Trophoblast cell (in vitro differentiated cells and primary cell): ENCODE measurements around the gene UBXN10.

Experiments
- DNase-seq, 2 donors: peaks; one replicate each; pipeline ENCODE4 v3.0.0-alpha.2; 2016
- H2AFZ ChIP-seq: 2 replicates; pipeline ENCODE4 v1.6.1; 2013; ENCODE audit warnings: low read length, moderate library complexity, mild to moderate bottlenecking; ENCODE audit not compliant: insufficient read depth, poor library complexity
- H2AK5ac ChIP-seq: 2 replicates; pipeline ENCODE4 v1.6.1; 2013; ENCODE audit warnings: mild to moderate bottlenecking, low read length
- H2BK120ac ChIP-seq: 2 replicates; pipeline ENCODE4 v1.6.1; 2013; ENCODE audit warnings: low read length, mild to moderate bottlenecking, moderate library complexity; ENCODE audit not compliant: insufficient read depth, poor library complexity
- H2BK12ac ChIP-seq: 2 replicates; pipeline ENCODE4 v1.6.1; 2013; ENCODE audit warnings: mild to moderate bottlenecking, low read length, moderate library complexity
- H2BK5ac ChIP-seq: 2 replicates; pipeline ENCODE4 v1.6.1; 2013; ENCODE audit warnings: low read length, low read depth, moderate library complexity, mild to moderate bottlenecking; ENCODE audit not compliant: poor library complexity
- H3K14ac ChIP-seq: 2 replicates; pipeline ENCODE4 v1.6.1; 2013; ENCODE audit warnings: mild to moderate bottlenecking, low read length
- H3K18ac ChIP-seq: 2 replicates; pipeline ENCODE4 v1.6.1; 2013; ENCODE audit warnings: mild to moderate bottlenecking, low read length
- H3K23ac ChIP-seq: 2 replicates; pipeline ENCODE4 v1.6.1; 2013; ENCODE audit warnings: low read length
- H3K27ac ChIP-seq: 2 replicates; pipeline ENCODE4 v1.5.1; 2013; ENCODE audit warnings: low read depth, mild to moderate bottlenecking, inconsistent platforms, low read length, moderate library complexity
- H3K27me3 ChIP-seq: 2 replicates; pipeline ENCODE4 v1.6.1; 2013; ENCODE audit warnings: inconsistent platforms, mild to moderate bottlenecking, low read length, moderate library complexity; ENCODE audit not compliant: insufficient read depth
- H3K36me3 ChIP-seq, 2 experiments: 1 replicate in 1 of 2; 2 replicates in 1 of 2; pipeline ENCODE4 v1.6.1; 2013; ENCODE audit warnings: low read length in 2 of 2, mild to moderate bottlenecking in 2 of 2, moderate library complexity in 1 of 2; ENCODE audit not compliant: insufficient read depth in 2 of 2, control insufficient read depth in 1 of 2
- H3K4ac ChIP-seq: 2 replicates; pipeline ENCODE4 v1.6.1; 2013; ENCODE audit warnings: low read depth, mild to moderate bottlenecking, low read length, moderate library complexity
- H3K4me1 ChIP-seq, 2 experiments: 1 replicate in 1 of 2; 2 replicates in 1 of 2; pipeline ENCODE4 v1.6.1; 2013; ENCODE audit warnings: low read length in 2 of 2, mild to moderate bottlenecking in 2 of 2, moderate library complexity in 1 of 2; ENCODE audit not compliant: insufficient read depth in 2 of 2, control insufficient read depth in 1 of 2
- H3K4me2 ChIP-seq: 2 replicates; pipeline ENCODE4 v1.6.1; 2013; ENCODE audit warnings: inconsistent platforms, mild to moderate bottlenecking, low read length, moderate library complexity
- H3K4me3 ChIP-seq: 2 replicates; pipeline ENCODE4 v1.5.1; 2013; ENCODE audit warnings: mild to moderate bottlenecking, low read depth, low read length, inconsistent platforms
- H3K79me1 ChIP-seq: one replicate; pipeline ENCODE4 v1.6.1; 2013; ENCODE audit warnings: low read length
- H3K79me2 ChIP-seq: 2 replicates; pipeline ENCODE4 v1.6.1; 2013; ENCODE audit warnings: low read length, mild to moderate bottlenecking; ENCODE audit not compliant: control insufficient read depth, insufficient read depth, poor library complexity
- H3K9ac ChIP-seq: 2 replicates; pipeline ENCODE4 v1.6.1; 2013; ENCODE audit warnings: mild to moderate bottlenecking, low read length
- H3K9me3 ChIP-seq: 2 replicates; pipeline ENCODE4 v1.6.1; 2013; ENCODE audit warnings: low read depth, mild to moderate bottlenecking, control low read depth, inconsistent platforms, low read length; ENCODE audit not compliant: insufficient read depth
- H4K12ac ChIP-seq: 2 replicates; pipeline ENCODE4 v1.6.1; 2013; ENCODE audit warnings: low read depth, mild to moderate bottlenecking, low read length, moderate library complexity
- H4K8ac ChIP-seq: 2 replicates; pipeline ENCODE4 v1.6.1; 2013; ENCODE audit warnings: low read depth, mild to moderate bottlenecking, low read length, moderate library complexity
- H4K91ac ChIP-seq: one replicate; pipeline ENCODE4 v1.6.1; 2013; ENCODE audit warnings: low read depth, mild to moderate bottlenecking, low read length, moderate library complexity
- WGBS: extraction: QIAGEN DNeasy Blood & Tissue Kit; methylation state at CpG from one replicate; pipeline ENCODE4 v1.1.7; 2013; ENCODE audit warnings: missing lambda C conversion rate; ENCODE audit not compliant: insufficient read length, insufficient coverage; ENCODE audit errors: extremely low coverage; 5-methylcytosine and 5-hydroxymethylcytosine counted together

UBXN10 gene

DNA sequence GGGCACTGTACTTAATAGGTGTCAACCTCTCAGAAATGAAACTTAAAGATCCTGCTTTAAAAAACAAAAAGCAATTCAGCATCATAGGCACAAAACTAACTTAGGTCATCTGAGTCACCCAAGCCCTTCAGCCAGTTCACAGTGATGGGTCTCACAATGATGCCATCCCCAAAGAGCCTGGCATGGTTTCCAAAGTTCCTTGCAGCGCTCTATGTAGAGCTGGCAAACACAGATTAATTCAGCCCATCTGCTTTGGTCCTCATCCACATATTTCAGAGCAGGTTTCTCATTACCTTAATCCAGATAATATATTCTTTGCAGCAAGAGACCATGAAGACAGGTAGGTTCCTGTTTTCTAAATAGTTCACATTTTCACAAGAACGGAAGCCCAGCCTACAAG is 15.1 kb downstream of the UBXN10 start:
- Histone ChIP-seq H2AFZ (no peak overlapping the region), H3K9ac (no peak overlapping the region), H3K23ac (no peak overlapping the region), H3K4me1 (peaks cover 0 to 3% of the 10 kb centered on the region in 2 experiments), H2BK120ac (no peak overlapping the region), H3K4me3 (no peak overlapping the region), H3K79me1 (no peaks in the 10 kb centered on the region), H3K4me2 (no peak overlapping the region), H4K12ac (no peak overlapping the region), H3K4ac (no peak overlapping the region), H3K79me2 (no peaks in the 10 kb centered on the region), H2BK5ac (no peak overlapping the region), H3K36me3 (no peaks in the 10 kb centered on the region), H3K18ac (no peak overlapping the region), H4K91ac (no peak overlapping the region), H3K14ac (no peak overlapping the region), H2AK5ac (no peak overlapping the region), H2BK12ac (no peak overlapping the region), H3K27ac (no peak overlapping the region), H3K9me3 (no peaks in the 10 kb centered on the region), H4K8ac (no peak overlapping the region), H3K27me3 (no peaks in the 10 kb centered on the region)
- no CpG with 5 or more reads among the region's 2 CpGs for WGBS
- no peak for DNase-seq

- H3K79me2 ChIP-seq: no peaks in the 10 kb centered on the region
- H3K14ac ChIP-seq: no peak overlapping the region
- H3K18ac ChIP-seq: no peak overlapping the region
- no peak overlapping the region for H3K4ac ChIP-seq
- H2AK5ac ChIP-seq: no peak overlapping the region
- no peaks in the 10 kb centered on the region for H3K36me3 ChIP-seq
- H3K27me3 ChIP-seq: no peaks in the 10 kb centered on the region
- no peak overlapping the region for H3K27ac ChIP-seq
- WGBS: no CpG with 5 or more reads among the region's 5 CpGs
- no peak overlapping the region for H3K23ac ChIP-seq
- H3K9me3 ChIP-seq: no peaks in the 10 kb centered on the region
- no peak overlapping the region for H2BK12ac ChIP-seq
- peaks cover 0 to 3% of the 10 kb centered on the region in 2 experiments for H3K4me1 ChIP-seq
- H2AFZ ChIP-seq: no peak overlapping the region
- H4K91ac ChIP-seq: no peak overlapping the region
- no peak overlapping the region for H2BK120ac ChIP-seq
- H4K8ac ChIP-seq: no peak overlapping the region
- H3K4me3 ChIP-seq: no peak overlapping the region
- DNase-seq: peak; percentile 54 to 85
- H3K79me1 ChIP-seq: no peaks in the 10 kb centered on the region
- no peak overlapping the region for H2BK5ac ChIP-seq
- H3K4me2 ChIP-seq: no peak overlapping the region
- H4K12ac ChIP-seq: no peak overlapping the region
- H3K9ac ChIP-seq: no peak overlapping the region
Observed at GRCh38 chr1:20202166-20202565, 16.3 kb downstream of the UBXN10 start.

DNA sequence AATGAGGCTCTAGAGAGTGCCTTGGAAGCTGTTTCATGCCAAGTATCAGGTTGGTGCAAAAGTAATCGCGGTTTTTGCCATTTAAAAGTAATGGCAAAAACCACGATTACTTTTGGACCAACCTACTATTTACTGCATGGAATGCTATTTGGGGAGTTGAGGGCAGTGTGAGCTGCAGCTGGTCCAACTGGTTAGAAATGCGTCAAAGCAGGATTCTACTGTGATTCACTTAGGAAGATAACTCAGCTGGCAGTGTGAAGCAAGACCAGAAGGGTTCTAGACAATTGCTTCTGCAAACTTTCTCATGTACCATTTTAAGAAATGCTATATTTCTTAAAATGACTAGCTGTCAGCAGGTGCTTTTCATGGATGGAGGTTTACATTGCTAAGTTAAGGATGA is 21.6 kb downstream of the UBXN10 start:
- H4K12ac ChIP-seq: no peak overlapping the region
- no peak overlapping the region for H4K8ac ChIP-seq
- no peak overlapping the region for H2BK120ac ChIP-seq
- H3K9me3 ChIP-seq: no peaks in the 10 kb centered on the region
- H3K18ac ChIP-seq: no peak overlapping the region
- peak overlapping the region; percentile 43 for H3K27ac ChIP-seq
- no CpG with 5 or more reads among the region's 4 CpGs for WGBS
- H3K4me3 ChIP-seq: no peak overlapping the region
- H2BK12ac ChIP-seq: no peak overlapping the region
- no peaks in the 10 kb centered on the region for H3K27me3 ChIP-seq
- peaks cover 11% of the 10 kb centered on the region for H3K79me1 ChIP-seq
- no peak overlapping the region for H3K4me2 ChIP-seq
- no peak overlapping the region for H3K9ac ChIP-seq
- H3K4me1 ChIP-seq: peaks cover 9 to 18% of the 10 kb centered on the region in 2 experiments
- H3K23ac ChIP-seq: no peak overlapping the region
- H2AFZ ChIP-seq: no peak overlapping the region
- no peak overlapping the region for H3K4ac ChIP-seq
- H3K36me3 ChIP-seq: no peaks in the 10 kb centered on the region
- H3K79me2 ChIP-seq: no peaks in the 10 kb centered on the region
- no peak overlapping the region for H2AK5ac ChIP-seq
- no peak overlapping the region for H4K91ac ChIP-seq
- H2BK5ac ChIP-seq: no peak overlapping the region
- DNase-seq: peak; percentile 82 to 93
- no peak overlapping the region for H3K14ac ChIP-seq

DNA sequence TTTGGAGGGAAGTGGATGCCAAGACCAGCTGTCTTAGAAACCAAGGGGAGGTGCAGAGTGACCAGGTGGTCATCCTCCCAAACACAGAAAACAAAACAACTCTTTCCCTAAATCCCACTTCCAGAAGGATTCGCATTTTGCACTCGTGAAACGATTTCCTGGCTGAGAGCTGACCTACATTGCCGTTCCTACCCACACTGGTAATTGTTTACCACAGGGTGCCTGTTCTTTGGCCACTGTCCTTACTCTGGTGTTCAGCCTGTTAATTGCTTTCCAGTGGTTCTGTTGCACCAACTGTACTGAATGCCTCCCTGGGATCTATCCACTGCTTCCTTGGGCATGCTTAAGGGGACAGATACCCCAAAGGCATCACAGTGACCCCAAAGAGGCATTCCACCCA is 23.6 kb downstream of the UBXN10 start:
- no peak overlapping the region for H3K4me3 ChIP-seq
- H3K9ac ChIP-seq: no peak overlapping the region
- no peak overlapping the region for H3K14ac ChIP-seq
- no peaks in the 10 kb centered on the region for H3K79me2 ChIP-seq
- no peak overlapping the region for H3K27ac ChIP-seq
- peak overlapping the region; percentile 42 for H4K91ac ChIP-seq
- H4K8ac ChIP-seq: no peak overlapping the region
- no peak overlapping the region for H3K18ac ChIP-seq
- no peak overlapping the region for H3K4me2 ChIP-seq
- H2BK12ac ChIP-seq: peak overlapping the region; percentile 11
- H3K4me1 ChIP-seq: peaks cover 15 to 20% of the 10 kb centered on the region in 2 experiments
- H3K9me3 ChIP-seq: no peaks in the 10 kb centered on the region
- H2AK5ac ChIP-seq: no peak overlapping the region
- no peak overlapping the region for H2BK5ac ChIP-seq
- no CpG with 5 or more reads among the region's 4 CpGs for WGBS
- no peak for DNase-seq
- no peaks in the 10 kb centered on the region for H3K36me3 ChIP-seq
- H2AFZ ChIP-seq: no peak overlapping the region
- peaks cover 14% of the 10 kb centered on the region for H3K79me1 ChIP-seq
- H3K4ac ChIP-seq: no peak overlapping the region
- H4K12ac ChIP-seq: no peak overlapping the region
- no peaks in the 10 kb centered on the region for H3K27me3 ChIP-seq
- H2BK120ac ChIP-seq: peak overlapping the region; percentile 12
- no peak overlapping the region for H3K23ac ChIP-seq
